A673 (cell line): ENCODE results near the gene GET3.

Source experiments
- EZH2 ChIP-seq: fragments of 200-600 bp; sonication (generic); IDR thresholded peaks from 2 replicates; pipeline ENCODE4 v1.6.1; 2017; ENCODE audit warnings: borderline replicate concordance, low read depth, mild to moderate bottlenecking, mixed read lengths, antibody characterized with exemption, low read length; ENCODE audit not compliant: poor library complexity, severe bottlenecking
- TF ChIP-seq, protein P1 (sequence below): fragments of 300-800, 200-600 bp; sonication (generic); conservative IDR thresholded peaks from 2 replicates; pipeline ENCODE4 v1.5.1; 2017; ENCODE audit warnings: low read depth, mild to moderate bottlenecking, antibody characterized with exemption, low read length, moderate library complexity, mixed read lengths

DNA sequence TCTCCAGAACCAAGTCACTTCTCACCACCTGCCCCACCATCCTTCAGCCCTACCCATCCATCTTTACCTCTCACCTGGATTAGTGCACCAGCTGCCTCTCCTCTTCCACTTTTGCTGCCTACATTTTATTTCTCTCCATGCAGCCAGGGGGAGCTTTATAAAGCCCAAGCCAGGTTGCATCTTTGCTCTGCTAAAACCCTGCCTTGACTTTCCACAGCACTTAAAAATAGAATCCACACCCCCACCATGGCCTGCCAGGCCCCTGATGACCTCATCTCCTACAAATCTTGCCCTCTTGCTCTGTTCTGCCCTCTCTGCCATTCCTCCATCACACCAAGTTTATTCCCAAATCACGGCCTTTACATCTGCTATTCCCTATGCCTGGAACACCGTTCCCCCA, 36.3 kb downstream of the GET3 start:
- TF ChIP-seq, protein P1, sequence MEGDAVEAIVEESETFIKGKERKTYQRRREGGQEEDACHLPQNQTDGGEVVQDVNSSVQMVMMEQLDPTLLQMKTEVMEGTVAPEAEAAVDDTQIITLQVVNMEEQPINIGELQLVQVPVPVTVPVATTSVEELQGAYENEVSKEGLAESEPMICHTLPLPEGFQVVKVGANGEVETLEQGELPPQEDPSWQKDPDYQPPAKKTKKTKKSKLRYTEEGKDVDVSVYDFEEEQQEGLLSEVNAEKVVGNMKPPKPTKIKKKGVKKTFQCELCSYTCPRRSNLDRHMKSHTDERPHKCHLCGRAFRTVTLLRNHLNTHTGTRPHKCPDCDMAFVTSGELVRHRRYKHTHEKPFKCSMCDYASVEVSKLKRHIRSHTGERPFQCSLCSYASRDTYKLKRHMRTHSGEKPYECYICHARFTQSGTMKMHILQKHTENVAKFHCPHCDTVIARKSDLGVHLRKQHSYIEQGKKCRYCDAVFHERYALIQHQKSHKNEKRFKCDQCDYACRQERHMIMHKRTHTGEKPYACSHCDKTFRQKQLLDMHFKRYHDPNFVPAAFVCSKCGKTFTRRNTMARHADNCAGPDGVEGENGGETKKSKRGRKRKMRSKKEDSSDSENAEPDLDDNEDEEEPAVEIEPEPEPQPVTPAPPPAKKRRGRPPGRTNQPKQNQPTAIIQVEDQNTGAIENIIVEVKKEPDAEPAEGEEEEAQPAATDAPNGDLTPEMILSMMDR = peak; percentile 35; the same call in 1 of the 2 replicates
- no peak for TF ChIP-seq EZH2
